Tibial nerve (tissue), 4 donors: ENCODE data around the gene ITM2A.

ENCODE experiments used
- EP300 ChIP-seq, 2 donors: sonication (generic); formaldehyde crosslinking; IDR thresholded peaks; one replicate each; pipeline ENCODE4 v1.6.1; 2017; ENCODE audit warnings: antibody characterized with exemption in 2 of 2, mild to moderate bottlenecking in 1 of 2
- POLR2A ChIP-seq, 2 donors: fragments of 450-650 bp; IDR thresholded peaks; one replicate each; pipeline ENCODE4 v1.6.1; 2017; ENCODE audit warnings: antibody characterized with exemption in 2 of 2, mild to moderate bottlenecking in 2 of 2, moderate library complexity in 2 of 2
- TF ChIP-seq, protein P1 (sequence below), 5 experiments: fragments of 200-600 bp in 3 of 5; fragments of 450-650 bp in 2 of 5; sonication (generic) in 3 of 5; IDR thresholded peaks; one replicate each; pipeline ENCODE4 v1.5.1; 2016 to 2019; ENCODE audit warnings: antibody characterized with exemption in 5 of 5, mild to moderate bottlenecking in 3 of 5, moderate library complexity in 2 of 5

DNA sequence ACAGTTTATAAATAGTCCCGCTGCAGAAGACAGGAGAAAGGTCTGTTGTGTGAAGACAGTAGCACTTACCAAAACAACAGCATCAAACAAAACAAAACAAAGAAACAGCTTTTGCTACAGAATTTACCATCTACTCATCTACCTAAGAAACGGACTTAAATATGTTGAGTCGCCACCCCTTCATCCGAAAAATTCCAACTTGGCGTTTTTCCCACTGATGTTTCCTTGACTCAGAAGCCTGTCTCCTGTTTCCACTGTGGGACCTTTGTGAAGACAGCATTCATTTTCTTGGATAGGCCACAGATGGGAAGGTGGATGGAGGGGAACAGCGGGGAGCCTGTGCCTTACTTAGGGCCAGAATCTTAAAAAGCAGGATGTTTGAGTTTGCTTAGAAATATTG, 1.3 kb upstream of the ITM2A start:
- TF ChIP-seq, protein P1, sequence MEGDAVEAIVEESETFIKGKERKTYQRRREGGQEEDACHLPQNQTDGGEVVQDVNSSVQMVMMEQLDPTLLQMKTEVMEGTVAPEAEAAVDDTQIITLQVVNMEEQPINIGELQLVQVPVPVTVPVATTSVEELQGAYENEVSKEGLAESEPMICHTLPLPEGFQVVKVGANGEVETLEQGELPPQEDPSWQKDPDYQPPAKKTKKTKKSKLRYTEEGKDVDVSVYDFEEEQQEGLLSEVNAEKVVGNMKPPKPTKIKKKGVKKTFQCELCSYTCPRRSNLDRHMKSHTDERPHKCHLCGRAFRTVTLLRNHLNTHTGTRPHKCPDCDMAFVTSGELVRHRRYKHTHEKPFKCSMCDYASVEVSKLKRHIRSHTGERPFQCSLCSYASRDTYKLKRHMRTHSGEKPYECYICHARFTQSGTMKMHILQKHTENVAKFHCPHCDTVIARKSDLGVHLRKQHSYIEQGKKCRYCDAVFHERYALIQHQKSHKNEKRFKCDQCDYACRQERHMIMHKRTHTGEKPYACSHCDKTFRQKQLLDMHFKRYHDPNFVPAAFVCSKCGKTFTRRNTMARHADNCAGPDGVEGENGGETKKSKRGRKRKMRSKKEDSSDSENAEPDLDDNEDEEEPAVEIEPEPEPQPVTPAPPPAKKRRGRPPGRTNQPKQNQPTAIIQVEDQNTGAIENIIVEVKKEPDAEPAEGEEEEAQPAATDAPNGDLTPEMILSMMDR (IDR thresholded peaks at IDR 0.05) = no peak
- TF ChIP-seq EP300 (IDR thresholded peaks at IDR 0.05) (no peak), POLR2A (IDR thresholded peaks at IDR 0.05) (no peak)
